Trophoblast cell (in vitro differentiated cells and primary cell): ENCODE data around the gene COBLL1.

Experiments
- DNase-seq, 2 donors: peaks; one replicate each; pipeline ENCODE4 v3.0.0-alpha.2; 2016
- H2AFZ ChIP-seq: 2 replicates; pipeline ENCODE4 v1.6.1; 2013; ENCODE audit warnings: low read length, moderate library complexity, mild to moderate bottlenecking; ENCODE audit not compliant: insufficient read depth, poor library complexity
- H2AK5ac ChIP-seq: 2 replicates; pipeline ENCODE4 v1.6.1; 2013; ENCODE audit warnings: mild to moderate bottlenecking, low read length
- H2BK120ac ChIP-seq: 2 replicates; pipeline ENCODE4 v1.6.1; 2013; ENCODE audit warnings: low read length, mild to moderate bottlenecking, moderate library complexity; ENCODE audit not compliant: insufficient read depth, poor library complexity
- H2BK12ac ChIP-seq: 2 replicates; pipeline ENCODE4 v1.6.1; 2013; ENCODE audit warnings: mild to moderate bottlenecking, low read length, moderate library complexity
- H2BK5ac ChIP-seq: 2 replicates; pipeline ENCODE4 v1.6.1; 2013; ENCODE audit warnings: low read length, low read depth, moderate library complexity, mild to moderate bottlenecking; ENCODE audit not compliant: poor library complexity
- H3K14ac ChIP-seq: 2 replicates; pipeline ENCODE4 v1.6.1; 2013; ENCODE audit warnings: mild to moderate bottlenecking, low read length
- H3K18ac ChIP-seq: 2 replicates; pipeline ENCODE4 v1.6.1; 2013; ENCODE audit warnings: mild to moderate bottlenecking, low read length
- H3K23ac ChIP-seq: 2 replicates; pipeline ENCODE4 v1.6.1; 2013; ENCODE audit warnings: low read length
- H3K27ac ChIP-seq: 2 replicates; pipeline ENCODE4 v1.5.1; 2013; ENCODE audit warnings: low read depth, mild to moderate bottlenecking, inconsistent platforms, low read length, moderate library complexity
- H3K27me3 ChIP-seq: 2 replicates; pipeline ENCODE4 v1.6.1; 2013; ENCODE audit warnings: inconsistent platforms, mild to moderate bottlenecking, low read length, moderate library complexity; ENCODE audit not compliant: insufficient read depth
- H3K36me3 ChIP-seq, 2 experiments: 1 replicate in 1 of 2; 2 replicates in 1 of 2; pipeline ENCODE4 v1.6.1; 2013; ENCODE audit warnings: low read length in 2 of 2, mild to moderate bottlenecking in 2 of 2, moderate library complexity in 1 of 2; ENCODE audit not compliant: insufficient read depth in 2 of 2, control insufficient read depth in 1 of 2
- H3K4ac ChIP-seq: 2 replicates; pipeline ENCODE4 v1.6.1; 2013; ENCODE audit warnings: low read depth, mild to moderate bottlenecking, low read length, moderate library complexity
- H3K4me1 ChIP-seq, 2 experiments: 1 replicate in 1 of 2; 2 replicates in 1 of 2; pipeline ENCODE4 v1.6.1; 2013; ENCODE audit warnings: low read length in 2 of 2, mild to moderate bottlenecking in 2 of 2, moderate library complexity in 1 of 2; ENCODE audit not compliant: insufficient read depth in 2 of 2, control insufficient read depth in 1 of 2
- H3K4me2 ChIP-seq: 2 replicates; pipeline ENCODE4 v1.6.1; 2013; ENCODE audit warnings: inconsistent platforms, mild to moderate bottlenecking, low read length, moderate library complexity
- H3K4me3 ChIP-seq: 2 replicates; pipeline ENCODE4 v1.5.1; 2013; ENCODE audit warnings: mild to moderate bottlenecking, low read depth, low read length, inconsistent platforms
- H3K79me1 ChIP-seq: one replicate; pipeline ENCODE4 v1.6.1; 2013; ENCODE audit warnings: low read length
- H3K79me2 ChIP-seq: 2 replicates; pipeline ENCODE4 v1.6.1; 2013; ENCODE audit warnings: low read length, mild to moderate bottlenecking; ENCODE audit not compliant: control insufficient read depth, insufficient read depth, poor library complexity
- H3K9ac ChIP-seq: 2 replicates; pipeline ENCODE4 v1.6.1; 2013; ENCODE audit warnings: mild to moderate bottlenecking, low read length
- H3K9me3 ChIP-seq: 2 replicates; pipeline ENCODE4 v1.6.1; 2013; ENCODE audit warnings: low read depth, mild to moderate bottlenecking, control low read depth, inconsistent platforms, low read length; ENCODE audit not compliant: insufficient read depth
- H4K12ac ChIP-seq: 2 replicates; pipeline ENCODE4 v1.6.1; 2013; ENCODE audit warnings: low read depth, mild to moderate bottlenecking, low read length, moderate library complexity
- H4K8ac ChIP-seq: 2 replicates; pipeline ENCODE4 v1.6.1; 2013; ENCODE audit warnings: low read depth, mild to moderate bottlenecking, low read length, moderate library complexity
- H4K91ac ChIP-seq: one replicate; pipeline ENCODE4 v1.6.1; 2013; ENCODE audit warnings: low read depth, mild to moderate bottlenecking, low read length, moderate library complexity
- WGBS: extraction: QIAGEN DNeasy Blood & Tissue Kit; methylation state at CpG from one replicate; pipeline ENCODE4 v1.1.7; 2013; ENCODE audit warnings: missing lambda C conversion rate; ENCODE audit not compliant: insufficient read length, insufficient coverage; ENCODE audit errors: extremely low coverage; 5-methylcytosine and 5-hydroxymethylcytosine counted together

COBLL1 gene

DNA sequence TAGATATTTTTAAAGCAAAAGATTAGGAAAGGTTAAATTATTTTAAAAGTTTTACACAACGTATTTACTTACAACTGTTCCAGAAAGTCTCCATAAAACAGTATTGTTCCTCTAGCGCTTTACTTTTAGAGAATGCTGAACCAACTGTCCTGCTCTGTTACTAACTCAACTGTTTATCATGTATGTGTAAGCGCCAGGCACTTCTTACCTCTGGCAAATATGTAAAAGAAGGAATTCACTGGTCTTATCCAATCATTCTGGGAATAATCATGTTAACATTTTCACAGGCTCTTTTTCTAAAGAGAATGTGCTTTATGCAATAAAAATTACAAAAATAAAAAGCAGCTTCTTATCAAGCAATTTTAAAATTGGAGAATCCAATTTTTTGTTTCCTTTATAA lies 68.0 kb downstream of the COBLL1 start:
- H2AK5ac ChIP-seq, result no peak overlapping the region
- no peak overlapping the region for H3K4me2 ChIP-seq
- DNase-seq, result peak; percentile 9 to 60
- H4K12ac ChIP-seq, result no peak overlapping the region
- H4K91ac ChIP-seq, result no peak overlapping the region
- no peaks in the 10 kb centered on the region for H3K9me3 ChIP-seq
- H3K27ac ChIP-seq, result no peak overlapping the region
- no peak overlapping the region for H3K18ac ChIP-seq
- no peak overlapping the region for H2BK5ac ChIP-seq
- H3K79me2 ChIP-seq, result no peaks in the 10 kb centered on the region
- no peak overlapping the region for H3K9ac ChIP-seq
- no peak overlapping the region for H2BK12ac ChIP-seq
- H3K4ac ChIP-seq, result no peak overlapping the region
- H3K79me1 ChIP-seq, result no peaks in the 10 kb centered on the region
- H3K36me3 ChIP-seq, result no peaks in the 10 kb centered on the region
- H3K4me3 ChIP-seq, result no peak overlapping the region
- H3K23ac ChIP-seq, result no peak overlapping the region
- H2AFZ ChIP-seq, result no peak overlapping the region
- no peak overlapping the region for H4K8ac ChIP-seq
- no peak overlapping the region for H3K14ac ChIP-seq
- H3K27me3 ChIP-seq, result no peaks in the 10 kb centered on the region
- no peak overlapping the region for H2BK120ac ChIP-seq
- no peaks in the 10 kb centered on the region for H3K4me1 ChIP-seq
- no CpG with 5 or more reads among the region's 3 CpGs for WGBS

DNA sequence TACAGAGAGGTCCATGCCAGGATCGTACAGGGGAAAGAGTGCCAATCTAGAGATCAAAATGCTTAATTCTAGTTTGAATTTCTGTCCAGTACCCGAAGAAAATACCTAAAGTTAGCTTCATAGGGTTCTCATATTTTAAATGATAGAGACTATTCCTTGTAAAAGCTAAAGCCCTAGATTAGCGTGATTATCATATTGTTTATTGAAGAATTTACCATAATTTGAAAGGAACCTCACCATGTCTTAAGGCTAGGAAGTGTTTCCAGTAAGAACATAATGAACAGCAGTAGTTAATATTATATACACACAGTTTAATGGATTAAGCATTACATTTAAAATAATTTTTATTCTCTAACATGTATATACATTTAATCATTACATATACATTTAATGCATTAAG lies 68.5 kb downstream of the COBLL1 start:
- H3K27me3 ChIP-seq, result no peaks in the 10 kb centered on the region
- no peak overlapping the region for H3K23ac ChIP-seq
- no peak overlapping the region for H4K91ac ChIP-seq
- no peaks in the 10 kb centered on the region for H3K79me1 ChIP-seq
- H3K79me2 ChIP-seq, result no peaks in the 10 kb centered on the region
- no peak overlapping the region for H3K18ac ChIP-seq
- no peak overlapping the region for H3K9ac ChIP-seq
- H3K9me3 ChIP-seq, result no peaks in the 10 kb centered on the region
- no peak overlapping the region for H3K27ac ChIP-seq
- H2BK5ac ChIP-seq, result no peak overlapping the region
- H2BK120ac ChIP-seq, result no peak overlapping the region
- WGBS, result no CpG with 5 or more reads among the region's 3 CpGs
- no peak overlapping the region for H3K14ac ChIP-seq
- no peak overlapping the region for H3K4me3 ChIP-seq
- H3K4me1 ChIP-seq, result no peaks in the 10 kb centered on the region
- H2AK5ac ChIP-seq, result no peak overlapping the region
- H2AFZ ChIP-seq, result no peak overlapping the region
- H4K12ac ChIP-seq, result no peak overlapping the region
- no peak overlapping the region for H4K8ac ChIP-seq
- no peak for DNase-seq
- no peak overlapping the region for H3K4me2 ChIP-seq
- no peak overlapping the region for H2BK12ac ChIP-seq
- no peaks in the 10 kb centered on the region for H3K36me3 ChIP-seq
- H3K4ac ChIP-seq, result no peak overlapping the region

DNA sequence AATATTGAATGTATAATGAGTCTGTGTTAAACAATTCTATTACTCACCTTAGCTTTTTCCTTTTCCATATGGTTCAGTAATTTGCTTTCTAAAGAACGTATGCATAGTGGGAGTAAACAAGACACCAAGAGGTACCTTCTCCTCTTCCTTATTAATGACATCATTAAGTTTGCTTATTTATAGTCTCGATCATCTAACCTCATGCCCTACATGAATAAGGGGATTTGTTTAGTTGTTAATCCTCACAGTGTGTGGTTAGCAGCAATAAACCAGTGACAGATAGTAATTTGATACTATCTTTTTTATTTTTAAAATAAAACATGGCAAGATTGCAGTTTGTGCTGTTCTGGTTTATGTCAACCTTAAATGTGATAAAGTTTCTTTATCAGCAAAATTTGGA lies 69.7 kb downstream of the COBLL1 start:
- Histone ChIP-seq H2AK5ac (no peak overlapping the region), H2AFZ (no peak overlapping the region), H3K9ac (no peak overlapping the region), H2BK120ac (no peak overlapping the region), H3K27me3 (no peaks in the 10 kb centered on the region), H3K4me3 (no peak overlapping the region), H3K18ac (no peak overlapping the region), H3K36me3 (no peaks in the 10 kb centered on the region), H3K27ac (no peak overlapping the region), H2BK5ac (no peak overlapping the region), H4K91ac (no peak overlapping the region), H3K4me2 (no peak overlapping the region), H3K14ac (no peak overlapping the region), H3K23ac (no peak overlapping the region), H3K79me2 (no peaks in the 10 kb centered on the region), H3K79me1 (no peaks in the 10 kb centered on the region), H3K4ac (no peak overlapping the region), H4K8ac (no peak overlapping the region), H3K9me3 (no peaks in the 10 kb centered on the region), H2BK12ac (no peak overlapping the region), H3K4me1 (no peaks in the 10 kb centered on the region), H4K12ac (no peak overlapping the region)
- DNase-seq, result no peak
- WGBS, result no CpG with 5 or more reads among the region's 2 CpGs

DNA sequence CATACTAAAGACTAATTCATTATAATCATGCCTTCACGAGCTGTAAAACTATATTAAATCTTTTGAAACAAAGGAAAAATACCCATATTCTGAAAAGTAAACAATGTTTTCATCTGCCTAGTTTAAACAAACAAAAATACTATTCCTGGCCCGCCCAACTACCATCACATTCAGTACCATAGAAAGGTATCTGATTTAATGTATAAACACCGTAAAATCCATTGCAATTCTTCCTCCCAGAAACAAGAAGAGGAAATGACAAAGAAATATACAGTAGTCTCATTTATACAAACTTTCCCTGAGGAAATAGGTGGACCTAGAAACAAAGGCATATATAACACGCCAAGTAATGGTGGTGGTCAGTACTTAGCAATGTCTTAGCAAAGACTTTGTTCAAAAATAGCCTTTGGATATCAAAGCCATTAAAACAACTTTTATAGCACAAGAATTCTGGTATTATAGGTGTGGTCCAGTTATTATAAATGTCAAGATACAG lies 71.2 kb downstream of the COBLL1 start:
- Histone ChIP-seq H3K79me1 (no peaks in the 10 kb centered on the region), H2AK5ac (no peak overlapping the region), H3K27me3 (no peaks in the 10 kb centered on the region), H2AFZ (no peak overlapping the region), H2BK120ac (no peak overlapping the region), H2BK5ac (no peak overlapping the region), H3K4me2 (no peak overlapping the region), H3K4me3 (no peak overlapping the region), H4K91ac (no peak overlapping the region), H3K79me2 (no peaks in the 10 kb centered on the region), H3K23ac (no peak overlapping the region), H4K12ac (no peak overlapping the region), H3K14ac (no peak overlapping the region), H3K9ac (no peak overlapping the region), H3K36me3 (no peaks in the 10 kb centered on the region), H3K27ac (no peak overlapping the region), H4K8ac (no peak overlapping the region), H2BK12ac (no peak overlapping the region), H3K18ac (no peak overlapping the region), H3K9me3 (no peaks in the 10 kb centered on the region), H3K4ac (no peak overlapping the region), H3K4me1 (no peaks in the 10 kb centered on the region)
- WGBS, result no CpG with 5 or more reads among the region's 4 CpGs
- no peak for DNase-seq
